ENCODE results near the gene NOLC1. TPM values are rescaled to one million over a fixed set of nuclear protein-coding genes. Genes with fewer than 3 reads are reported as not detected.
"Not testable (repeated sequence)": the region's sequence is repeated elsewhere in the genome, so short reads cannot be mapped to it uniquely, and the experiment has no call there.

Gene NOLC1
- polyA plus RNA-seq, 1 experiment, result 47.5 TPM

DNA sequence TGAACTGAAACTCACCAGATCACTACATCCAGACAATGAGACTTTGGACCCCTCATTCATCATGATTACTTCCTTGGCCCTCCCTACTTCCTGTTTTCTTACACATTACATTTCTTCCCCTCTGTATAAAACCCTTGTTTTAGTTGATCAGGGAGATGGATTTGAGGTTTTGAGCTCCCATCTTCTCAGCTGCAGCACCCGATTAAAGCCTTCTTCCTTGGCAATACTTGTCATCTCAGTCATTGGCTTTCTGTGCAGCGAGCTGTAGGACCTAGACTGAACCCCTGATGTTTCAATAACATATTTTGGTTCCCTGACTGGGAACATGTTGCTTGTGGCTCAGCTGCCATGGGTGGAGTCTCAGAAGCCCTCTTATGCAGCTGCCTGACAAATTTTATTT lies 33.1 kb downstream of the NOLC1 start:
- Histone ChIP-seq H3K27me3 (ENCODE audit: control insufficient read depth, insufficient read depth, low read length) (peaks cover 6% of the 10 kb centered on the region), H3K4me3 (ENCODE audit: low read depth, low read length) (no peak overlapping the region), H3K36me3 (ENCODE audit: control insufficient read depth, insufficient read depth, low read length) (no peaks in the 10 kb centered on the region)
- TF ChIP-seq, protein P1, sequence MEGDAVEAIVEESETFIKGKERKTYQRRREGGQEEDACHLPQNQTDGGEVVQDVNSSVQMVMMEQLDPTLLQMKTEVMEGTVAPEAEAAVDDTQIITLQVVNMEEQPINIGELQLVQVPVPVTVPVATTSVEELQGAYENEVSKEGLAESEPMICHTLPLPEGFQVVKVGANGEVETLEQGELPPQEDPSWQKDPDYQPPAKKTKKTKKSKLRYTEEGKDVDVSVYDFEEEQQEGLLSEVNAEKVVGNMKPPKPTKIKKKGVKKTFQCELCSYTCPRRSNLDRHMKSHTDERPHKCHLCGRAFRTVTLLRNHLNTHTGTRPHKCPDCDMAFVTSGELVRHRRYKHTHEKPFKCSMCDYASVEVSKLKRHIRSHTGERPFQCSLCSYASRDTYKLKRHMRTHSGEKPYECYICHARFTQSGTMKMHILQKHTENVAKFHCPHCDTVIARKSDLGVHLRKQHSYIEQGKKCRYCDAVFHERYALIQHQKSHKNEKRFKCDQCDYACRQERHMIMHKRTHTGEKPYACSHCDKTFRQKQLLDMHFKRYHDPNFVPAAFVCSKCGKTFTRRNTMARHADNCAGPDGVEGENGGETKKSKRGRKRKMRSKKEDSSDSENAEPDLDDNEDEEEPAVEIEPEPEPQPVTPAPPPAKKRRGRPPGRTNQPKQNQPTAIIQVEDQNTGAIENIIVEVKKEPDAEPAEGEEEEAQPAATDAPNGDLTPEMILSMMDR (IDR thresholded peaks at IDR 0.05; ENCODE audit: insufficient read depth, low read depth, low read length), result no peak
- DNase-seq (ENCODE audit: low read depth), result no peak
- POLR2A ChIA-PET, result no interaction called here
- CTCF ChIA-PET, result interaction anchor here (1.8 kb wide), 1 partner anchor 15 kb away, joined by 7 read pairs; no protein-coding TSS in a partner anchor

DNA sequence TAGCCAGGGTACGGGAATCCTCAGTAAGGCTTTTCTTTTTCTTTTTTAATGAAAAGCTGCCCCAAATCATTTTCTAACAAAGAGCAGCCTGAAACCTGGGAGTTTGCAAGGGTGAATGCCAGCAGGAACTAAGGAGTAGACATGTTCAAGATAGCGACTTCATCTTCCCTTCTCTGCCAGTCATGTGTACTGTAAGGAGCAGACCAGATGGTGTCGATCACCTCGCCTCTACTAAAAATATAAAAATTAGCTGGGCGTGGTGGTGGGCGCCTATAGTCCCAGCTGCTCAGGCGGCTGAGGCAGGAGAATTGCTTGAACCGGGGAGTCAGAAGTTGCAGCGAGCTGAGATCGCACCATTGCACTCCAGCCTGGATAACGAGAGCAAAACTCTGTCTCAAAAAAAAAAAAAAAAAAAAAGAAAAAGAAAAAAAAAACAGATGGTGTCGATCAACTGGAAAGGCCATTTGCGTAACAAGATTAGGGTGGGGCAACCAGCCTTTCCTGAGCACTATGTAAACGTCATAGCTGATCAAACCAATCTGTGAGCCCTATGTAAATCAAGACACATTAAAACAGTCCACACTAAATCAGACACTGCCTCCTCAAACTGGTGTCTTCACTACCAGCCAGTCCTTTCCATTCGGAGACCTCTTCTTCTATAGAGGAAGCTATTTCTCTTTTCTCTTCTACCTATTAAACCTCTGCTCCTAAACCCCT lies 33.8 kb downstream of the NOLC1 start:
- ChIA-PET POLR2A (interaction anchor here (0.6 kb wide), 1 partner anchor 17 kb away, joined by 3 read pairs; no protein-coding TSS in a partner anchor), CTCF (interaction anchor here (1.8 kb wide), 1 partner anchor 16 kb away, joined by 7 read pairs; no protein-coding TSS in a partner anchor)
- H3K27me3 ChIP-seq (ENCODE audit: control insufficient read depth, insufficient read depth, low read length), result peaks cover 6% of the 10 kb centered on the region
- H3K4me3 ChIP-seq (ENCODE audit: low read depth, low read length), result no peak overlapping the region
- TF ChIP-seq, protein P1 (IDR thresholded peaks at IDR 0.05; ENCODE audit: insufficient read depth, low read depth, low read length), result no peak
- H3K36me3 ChIP-seq (ENCODE audit: control insufficient read depth, insufficient read depth, low read length), result no peaks in the 10 kb centered on the region
- DNase-seq (ENCODE audit: low read depth), result no peak

DNA sequence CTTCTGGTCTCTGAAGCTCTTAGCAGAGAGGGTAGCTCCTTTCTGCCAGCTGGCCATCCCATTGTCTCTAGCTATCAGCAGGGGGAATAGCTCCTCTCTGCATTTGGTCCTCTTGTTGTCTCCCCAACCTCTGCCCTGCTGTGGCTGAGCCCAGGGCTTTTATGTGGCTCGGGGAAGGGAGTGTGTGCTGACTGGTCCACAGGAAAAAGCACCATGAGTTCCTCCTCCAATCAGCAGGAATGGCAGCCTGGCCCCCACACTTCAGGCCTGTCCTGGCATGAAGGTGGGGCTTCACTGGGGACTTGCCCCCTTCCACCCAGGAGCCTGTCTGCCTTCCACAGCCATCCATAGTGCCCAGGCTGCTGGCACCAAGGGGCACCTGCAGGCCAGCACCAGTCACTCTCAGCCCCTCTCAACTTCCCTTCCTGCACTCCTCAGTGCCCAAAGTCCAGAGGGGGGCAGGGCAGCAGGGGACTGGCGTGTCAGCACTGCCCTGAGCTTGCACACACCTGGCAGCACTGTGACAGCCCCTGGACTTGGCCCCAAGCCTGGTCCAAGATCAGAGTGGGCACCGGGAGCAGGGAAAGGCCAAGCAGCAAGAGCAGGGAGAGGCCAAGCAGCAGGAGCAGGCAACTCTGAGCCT lies 36.2 kb downstream of the NOLC1 start:
- TF ChIP-seq, protein P1 (IDR thresholded peaks at IDR 0.05; ENCODE audit: insufficient read depth, low read depth, low read length), result no peak

DNA sequence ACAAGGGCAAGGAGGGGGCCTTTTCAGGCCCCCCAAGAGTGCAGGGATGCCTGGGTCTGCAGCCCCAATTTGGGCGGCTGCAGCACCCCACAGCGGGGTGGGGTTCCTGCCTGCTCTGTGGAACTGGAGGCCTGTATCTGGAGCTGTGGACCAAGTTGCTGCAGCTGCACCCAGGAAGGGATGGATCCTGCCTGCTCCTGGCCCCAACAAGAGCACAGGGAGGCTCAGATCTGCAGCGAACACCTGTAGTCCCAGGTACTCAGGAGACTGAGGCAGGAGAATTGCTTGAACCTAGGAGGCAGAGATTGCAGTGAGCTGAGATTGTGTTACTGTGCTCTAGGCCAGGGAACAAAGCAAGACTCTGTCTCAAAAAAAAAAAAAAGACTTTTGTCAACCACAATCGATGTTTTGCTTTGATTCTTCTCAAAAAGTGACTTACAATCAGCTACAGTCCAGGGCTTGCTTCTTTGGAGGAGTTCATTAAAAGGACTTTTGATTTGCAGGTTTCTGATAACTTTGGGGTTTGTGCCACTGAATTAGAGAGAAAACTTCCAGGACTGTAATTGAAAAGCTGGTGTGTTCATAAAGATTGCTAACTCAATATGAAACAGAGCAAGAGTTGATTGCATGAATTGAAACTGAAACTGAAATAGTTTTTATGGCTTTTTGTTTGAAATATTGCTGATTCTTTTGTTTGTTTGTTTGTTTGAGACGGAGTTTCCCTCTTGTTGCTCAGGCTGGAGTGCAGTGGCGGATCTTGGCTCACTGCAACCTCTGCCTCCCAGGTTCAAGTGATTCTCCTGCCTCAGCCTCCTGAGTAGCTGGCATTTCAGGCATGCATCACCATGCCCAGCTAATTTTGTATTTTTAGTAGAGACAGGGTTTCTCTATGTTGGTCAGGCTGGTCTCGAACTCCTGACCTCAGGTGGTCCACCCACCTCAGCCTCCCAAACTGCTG lies 37.0 kb downstream of the NOLC1 start:
- POLR2A ChIA-PET; DNase-seq (ENCODE audit: low read depth); H3K4me3 ChIP-seq (ENCODE audit: low read depth, low read length); H3K36me3 ChIP-seq (ENCODE audit: control insufficient read depth, insufficient read depth, low read length); H3K27me3 ChIP-seq (ENCODE audit: control insufficient read depth, insufficient read depth, low read length): not testable (repeated sequence)
- CTCF ChIA-PET, result interaction anchor here (0.7 to 2.0 kb wide), 4 partner anchors 10 to 213 kb away, joined by 3 to 11 read pairs (median 4); no protein-coding TSS in a partner anchor

More for the DNA sequence above, 36.2 kb downstream of the NOLC1 start:
- DNase-seq (ENCODE audit: low read depth), result no peak
- H3K36me3 ChIP-seq (ENCODE audit: control insufficient read depth, insufficient read depth, low read length), result no peaks in the 10 kb centered on the region
- no peak overlapping the region for H3K4me3 ChIP-seq (ENCODE audit: low read depth, low read length)
- POLR2A ChIA-PET, result no interaction called here
- CTCF ChIA-PET, result interaction anchor here (1.2 to 1.7 kb wide), 2 partner anchors 160 to 205 kb away, joined by 3 to 5 read pairs; no protein-coding TSS in a partner anchor
- peaks cover 8% of the 10 kb centered on the region for H3K27me3 ChIP-seq (ENCODE audit: control insufficient read depth, insufficient read depth, low read length)

DNA sequence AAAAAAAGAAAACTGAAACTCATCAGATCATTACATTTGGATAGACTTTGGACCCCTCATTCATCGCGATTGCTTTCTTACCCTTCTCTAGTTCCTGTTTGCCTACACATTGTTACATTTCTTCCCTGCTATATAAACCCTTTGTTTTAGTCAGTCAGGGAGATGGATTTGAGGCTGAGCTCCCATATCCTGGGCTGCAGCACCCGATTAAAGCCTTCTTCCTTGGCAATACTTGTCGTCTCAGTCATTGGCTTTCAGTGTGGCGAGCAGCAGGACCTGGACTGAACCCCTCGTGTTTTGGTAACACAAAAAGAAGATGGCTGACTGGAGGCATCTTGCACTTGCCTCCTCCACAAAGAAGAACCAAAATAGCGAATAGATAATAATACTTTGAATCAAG lies 39.8 kb downstream of the NOLC1 start:
- POLR2A ChIA-PET, result no interaction called here
- TF ChIP-seq, protein P1 (IDR thresholded peaks at IDR 0.05; ENCODE audit: insufficient read depth, low read depth, low read length), result no peak
- no peak for DNase-seq (ENCODE audit: low read depth)
- H3K36me3 ChIP-seq (ENCODE audit: control insufficient read depth, insufficient read depth, low read length), result no peaks in the 10 kb centered on the region
- no peak overlapping the region for H3K4me3 ChIP-seq (ENCODE audit: low read depth, low read length)
- CTCF ChIA-PET, result interaction anchor here (1.2 kb wide), 1 partner anchor 22 kb away, joined by 3 read pairs; no protein-coding TSS in a partner anchor
- H3K27me3 ChIP-seq (ENCODE audit: control insufficient read depth, insufficient read depth, low read length), result peaks cover 10% of the 10 kb centered on the region

All from BJ (cell line).